Activated T-cell treated with anti-CD3 and anti-CD28 coated beads, Interleukin-2, amount 50 U/mL, for 72 hours (primary cell): Measurements from ENCODE around the gene MMEL1. TPM values are rescaled to one million over a fixed set of nuclear protein-coding genes. Genes with fewer than 3 reads are reported as not detected.

Source experiments
- ATAC-seq, 2 donors: fragments of 150-1000 bp; cut with Tn5 transposase; replicated peaks in 1 of 2; 2 replicates each; pipeline ENCODE4 v1.10.0; 2021; ENCODE audit warnings: moderate library complexity in 2 of 2, mild to moderate bottlenecking in 1 of 2
- DNase-seq, 2 donors: peaks; one replicate each; pipeline ENCODE4 v3.0.0; 2021 to 2022; ENCODE audit warnings: mixed read lengths in 1 of 2
- H3K27ac Mint-ChIP-seq: one replicate; pipeline ENCODE4 v1.8.0; 2022; ENCODE audit warnings: mild to moderate bottlenecking, moderate library complexity, mixed read lengths
- H3K27me3 Mint-ChIP-seq: one replicate; pipeline ENCODE4 v1.8.0; 2022; ENCODE audit warnings: low read depth, mixed read lengths
- H3K36me3 Mint-ChIP-seq, 2 donors: one replicate each; pipeline ENCODE4 v1.8.0; 2022; ENCODE audit warnings: mixed read lengths in 2 of 2, mild to moderate bottlenecking in 1 of 2; ENCODE audit not compliant: insufficient read depth in 2 of 2
- H3K4me1 Mint-ChIP-seq: one replicate; pipeline ENCODE4 v1.8.0; 2022; ENCODE audit warnings: low read depth, mixed read lengths
- H3K4me3 Mint-ChIP-seq, 2 donors: one replicate each; pipeline ENCODE4 v1.8.0; 2022; ENCODE audit warnings: mild to moderate bottlenecking in 2 of 2, mixed read lengths in 2 of 2, moderate library complexity in 2 of 2
- H3K9me3 Mint-ChIP-seq, 2 donors: one replicate each; pipeline ENCODE4 v1.8.0; 2022; ENCODE audit warnings: mixed read lengths in 2 of 2
- total RNA-seq, 2 donors: library from RNA; stranded (reverse); gene quantifications; one replicate each; pipeline ENCODE4 v1.2.3, GENCODE V29; 2022

The MMEL1 gene
- total RNA-seq, 2 donors from 2014 or later: 1.5 to 1.9 TPM

GRCh38 chr1:2611621-2612437 is 21.0 kb downstream of the MMEL1 start:
- H3K27me3 Mint-ChIP-seq: no peaks in the 10 kb centered on the region
- H3K4me1 Mint-ChIP-seq: no peaks in the 10 kb centered on the region
- H3K36me3 Mint-ChIP-seq: peaks cover 7 to 12% of the 10 kb centered on the region in 2 donors
- no peak overlapping the region for H3K4me3 Mint-ChIP-seq
- no peak for DNase-seq
- H3K27ac Mint-ChIP-seq: no peak overlapping the region
- H3K9me3 Mint-ChIP-seq: peaks cover 14 to 17% of the 10 kb centered on the region in 2 donors
- ATAC-seq: no peak

DNA sequence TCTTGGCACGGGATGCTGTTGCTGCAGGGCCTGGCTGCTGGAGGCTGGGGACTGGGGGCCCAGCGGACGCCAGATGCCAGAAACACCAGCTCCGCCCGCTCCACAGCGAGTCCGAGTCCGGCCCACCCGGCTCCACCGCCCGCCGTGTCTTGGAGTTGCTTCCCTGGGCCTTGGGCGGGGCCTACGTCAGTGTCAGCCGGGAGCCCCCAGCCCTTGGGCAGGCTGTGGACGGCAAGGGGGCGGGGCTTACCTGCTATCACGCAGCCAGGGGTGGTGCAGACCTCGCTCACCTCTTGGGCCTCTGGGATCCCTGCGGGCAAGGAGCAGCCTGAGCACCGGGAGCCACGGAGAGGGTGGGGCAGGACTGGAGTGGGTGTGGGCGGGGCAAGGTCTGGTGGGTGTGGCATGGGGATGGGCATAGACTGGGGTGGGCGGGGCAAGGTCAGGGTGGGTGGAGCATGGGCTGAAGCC is 21.8 kb downstream of the MMEL1 start:
- H3K4me3 Mint-ChIP-seq: no peak overlapping the region
- peak in 1 of 2 donors; percentile 36 for ATAC-seq
- no peak overlapping the region for H3K27ac Mint-ChIP-seq
- H3K9me3 Mint-ChIP-seq: peaks cover 12 to 14% of the 10 kb centered on the region in 2 donors
- peak in 1 of 2 donors; percentile 26 for DNase-seq
- no peaks in the 10 kb centered on the region for H3K27me3 Mint-ChIP-seq
- H3K4me1 Mint-ChIP-seq: no peaks in the 10 kb centered on the region
- peaks cover 6 to 8% of the 10 kb centered on the region in 2 donors for H3K36me3 Mint-ChIP-seq

DNA sequence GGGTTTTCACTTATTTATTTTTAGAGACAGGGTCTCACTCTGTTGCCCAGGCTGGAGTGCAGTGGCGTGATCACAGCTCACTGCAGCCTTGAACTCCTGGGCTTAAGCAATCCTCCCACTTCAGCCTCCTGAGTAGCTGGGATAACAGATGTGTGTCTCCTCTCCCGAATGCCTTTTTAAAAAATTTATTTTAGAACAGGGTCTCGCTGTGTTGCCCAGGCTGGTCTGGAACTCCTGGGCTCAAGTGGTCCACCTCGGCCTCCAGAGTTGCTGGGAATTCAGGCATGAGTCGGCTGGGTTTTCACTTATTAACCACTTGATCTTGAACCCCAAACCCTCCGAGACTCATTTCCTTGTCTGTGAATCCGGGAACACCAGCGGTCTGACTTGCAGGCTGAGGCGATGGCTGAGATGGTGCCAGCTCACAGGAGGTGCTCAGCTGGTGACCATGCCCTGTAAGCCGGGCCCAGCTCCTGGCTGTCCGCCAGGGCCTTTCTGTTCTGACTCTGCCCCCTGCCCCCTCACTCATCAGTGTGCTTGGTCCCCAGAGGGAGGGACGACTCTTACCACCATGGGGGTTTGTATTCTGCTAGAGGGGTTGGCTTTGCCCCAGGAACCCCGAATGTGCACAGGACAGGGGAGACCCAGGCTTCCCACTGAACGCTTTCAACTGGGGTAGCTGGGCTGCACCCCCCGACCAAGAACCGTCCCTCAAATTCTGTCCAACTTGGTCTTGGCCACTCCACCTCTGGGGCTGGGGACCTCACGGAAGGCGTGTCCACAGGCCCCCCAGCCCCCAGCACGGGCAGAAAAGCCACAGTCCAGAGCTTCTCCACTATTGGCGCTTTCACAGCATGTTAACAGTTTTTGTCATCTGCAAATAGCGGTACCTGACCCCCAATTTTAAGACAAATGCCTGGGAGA is 22.5 kb downstream of the MMEL1 start:
- Mint-ChIP-seq H3K9me3 (peaks cover 11 to 13% of the 10 kb centered on the region in 2 donors), H3K27ac (no peak overlapping the region), H3K36me3 (peaks cover 6 to 8% of the 10 kb centered on the region in 2 donors), H3K4me1 (no peaks in the 10 kb centered on the region), H3K4me3 (no peak overlapping the region), H3K27me3 (no peaks in the 10 kb centered on the region)
- ATAC-seq (no peak), DNase-seq (no peak)

- H3K27ac Mint-ChIP-seq: no peak overlapping the region
- peaks cover 9 to 10% of the 10 kb centered on the region in 2 donors for H3K9me3 Mint-ChIP-seq
- no peaks in the 10 kb centered on the region for H3K27me3 Mint-ChIP-seq
- peaks cover 4 to 8% of the 10 kb centered on the region in 2 donors for H3K36me3 Mint-ChIP-seq
- no peak overlapping the region for H3K4me3 Mint-ChIP-seq
- H3K4me1 Mint-ChIP-seq: no peaks in the 10 kb centered on the region
- no peak for ATAC-seq
- no peak for DNase-seq
Measured at GRCh38 chr1:2609319-2610035, 23.3 kb downstream of the MMEL1 start.

GRCh38 chr1:2607641-2608091 is 25.1 kb downstream of the MMEL1 start:
- Mint-ChIP-seq H3K4me1 (no peaks in the 10 kb centered on the region), H3K27me3 (no peaks in the 10 kb centered on the region), H3K27ac (no peak overlapping the region), H3K9me3 (peaks cover 0 to 4% of the 10 kb centered on the region in 2 donors), H3K4me3 (no peak overlapping the region), H3K36me3 (no peaks in the 10 kb centered on the region)
- DNase-seq (no peak), ATAC-seq (no peak)

GRCh38 chr1:2606881-2607621 is 25.8 kb downstream of the MMEL1 start:
- Mint-ChIP-seq H3K4me1 (no peaks in the 10 kb centered on the region), H3K4me3 (no peak overlapping the region), H3K27me3 (no peaks in the 10 kb centered on the region), H3K36me3 (no peaks in the 10 kb centered on the region), H3K27ac (no peak overlapping the region), H3K9me3 (peaks cover 0 to 4% of the 10 kb centered on the region in 2 donors)
- DNase-seq: no peak
- ATAC-seq: no peak

DNA sequence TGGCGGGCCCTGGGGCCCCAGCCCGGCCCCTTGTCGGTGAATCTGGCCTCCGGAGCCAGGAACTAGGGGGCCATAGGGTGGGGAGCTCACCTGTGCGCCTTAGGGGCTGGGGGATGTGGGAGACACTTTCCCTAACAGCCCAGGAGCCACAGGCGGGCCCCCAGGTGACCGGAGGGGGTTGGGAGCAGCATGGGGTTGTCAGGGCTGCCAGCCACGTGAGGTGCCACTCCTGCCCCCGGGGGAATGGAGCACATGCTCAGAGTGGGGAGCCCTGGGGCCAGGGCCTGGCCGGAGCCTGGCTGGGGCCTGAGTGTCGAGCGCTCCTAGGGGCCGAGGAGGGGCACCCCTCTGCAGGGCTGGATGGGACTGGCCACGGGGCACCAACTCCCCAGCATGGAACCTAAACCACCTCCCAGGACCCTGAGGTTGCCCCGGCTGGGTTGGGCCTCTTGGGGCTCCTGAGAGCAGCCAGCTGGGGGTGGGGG is 26.4 kb downstream of the MMEL1 start:
- DNase-seq (no peak), ATAC-seq (no peak)
- no peak overlapping the region for H3K27ac Mint-ChIP-seq

DNA sequence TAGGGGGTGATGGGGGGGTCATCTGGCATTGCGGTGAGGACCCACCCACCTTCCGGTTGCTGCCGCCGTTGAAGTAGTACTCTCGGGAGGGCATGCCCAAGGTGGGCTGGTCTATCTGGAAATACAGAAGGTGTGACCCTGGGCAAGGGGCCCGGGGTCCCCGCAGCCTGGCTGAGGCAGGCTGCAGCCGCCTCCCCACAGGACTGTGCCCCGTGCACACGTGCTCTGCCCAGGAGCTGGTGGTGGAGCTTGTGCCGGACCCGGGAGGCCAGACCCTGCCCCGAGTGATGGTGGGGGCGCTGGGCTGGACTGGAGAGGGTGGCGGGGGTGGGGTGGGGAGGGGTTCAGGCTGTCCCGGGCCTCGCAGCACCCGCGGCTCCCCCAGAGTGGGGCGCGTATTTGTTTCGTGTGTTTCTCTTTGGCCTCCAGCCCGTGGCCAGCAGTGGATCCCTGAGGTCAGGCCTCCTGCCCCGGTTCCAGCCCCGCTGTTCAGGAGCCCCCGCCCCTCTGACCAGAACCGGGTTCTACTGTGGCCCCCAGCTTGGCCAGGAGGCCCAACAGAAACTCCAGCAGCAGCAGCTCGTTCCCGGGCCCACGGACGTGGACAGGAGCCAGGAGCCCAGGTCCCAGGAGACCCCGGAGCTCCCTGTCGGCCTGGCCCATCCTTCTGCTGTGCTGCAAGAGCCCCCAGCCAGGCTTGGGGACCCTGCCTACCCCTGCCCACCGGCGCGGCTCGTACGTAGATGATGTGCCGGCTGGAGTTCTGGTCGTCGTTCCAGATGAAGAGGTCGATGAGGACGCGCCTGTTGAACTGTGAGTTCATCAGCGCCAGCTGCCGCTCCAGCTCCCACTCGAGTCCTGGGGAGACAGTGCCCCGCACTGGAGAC is 27.1 kb downstream of the MMEL1 start:
- Mint-ChIP-seq H3K36me3 (no peaks in the 10 kb centered on the region), H3K4me1 (no peaks in the 10 kb centered on the region), H3K9me3 (peaks cover 0 to 4% of the 10 kb centered on the region in 2 donors), H3K27me3 (no peaks in the 10 kb centered on the region), H3K4me3 (no peak overlapping the region), H3K27ac (no peak overlapping the region)
- no peak for ATAC-seq
- no peak for DNase-seq

More for the DNA sequence above, 26.4 kb downstream of the MMEL1 start:
- no peaks in the 10 kb centered on the region for H3K4me1 Mint-ChIP-seq
- H3K36me3 Mint-ChIP-seq: no peaks in the 10 kb centered on the region
- H3K27me3 Mint-ChIP-seq: no peaks in the 10 kb centered on the region
- H3K4me3 Mint-ChIP-seq: no peak overlapping the region
- H3K9me3 Mint-ChIP-seq: peaks cover 0 to 4% of the 10 kb centered on the region in 2 donors

DNA sequence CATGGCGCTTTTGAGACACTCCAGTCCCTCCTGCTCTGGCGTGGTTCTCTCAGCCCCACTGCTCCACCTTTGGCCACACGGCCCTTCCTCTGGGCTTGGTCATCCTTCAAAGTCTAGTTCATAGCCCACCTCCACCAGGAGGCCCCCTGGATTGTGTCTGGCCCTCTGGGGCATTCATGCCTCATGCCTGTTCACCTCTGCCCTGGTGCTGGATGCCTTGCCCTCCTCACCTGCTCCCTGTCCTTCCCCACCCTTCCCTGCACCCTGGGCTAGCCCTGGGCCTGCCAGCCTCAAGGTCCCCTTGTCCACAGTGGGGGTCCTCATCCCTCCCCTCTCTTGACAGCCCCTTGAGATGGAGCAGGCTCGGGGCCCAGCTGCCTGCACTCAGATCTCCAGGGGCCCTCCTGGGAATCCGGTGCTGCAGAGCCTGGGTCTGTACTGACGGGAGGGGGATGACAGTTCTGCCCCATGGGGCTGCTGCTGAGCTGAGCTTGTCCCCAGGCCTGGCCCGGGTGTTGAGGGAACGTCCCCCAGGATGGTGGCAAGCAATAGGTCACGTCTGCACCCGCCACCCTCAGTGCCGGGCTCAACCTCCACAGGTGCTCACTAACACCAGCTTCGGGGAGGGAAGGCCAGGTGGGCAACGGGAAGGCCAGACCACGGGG is 27.8 kb downstream of the MMEL1 start:
- DNase-seq (no peak), ATAC-seq (no peak)
- Mint-ChIP-seq H3K27ac (no peak overlapping the region), H3K4me1 (no peaks in the 10 kb centered on the region), H3K4me3 (no peak overlapping the region), H3K36me3 (no peaks in the 10 kb centered on the region), H3K9me3 (peaks cover 0 to 4% of the 10 kb centered on the region in 2 donors), H3K27me3 (no peaks in the 10 kb centered on the region)

GRCh38 chr1:2604156-2604843 is 28.5 kb downstream of the MMEL1 start:
- Mint-ChIP-seq H3K27ac (no peak overlapping the region), H3K27me3 (no peaks in the 10 kb centered on the region), H3K4me1 (no peaks in the 10 kb centered on the region), H3K36me3 (no peaks in the 10 kb centered on the region), H3K4me3 (no peak overlapping the region), H3K9me3 (peaks cover 0 to 4% of the 10 kb centered on the region in 2 donors)
- ATAC-seq: no peak
- DNase-seq: no peak
